Central memory CD8-positive, alpha-beta T cell (primary cell): ENCODE results near the gene POLA2.
A peak's percentile ranks its signal among the peaks of the same experiment; 100 is the strongest.

ENCODE experiments used
- ATAC-seq: fragments of 150-1000 bp; cut with Tn5 transposase; replicated peaks from 2 replicates; pipeline ENCODE4 v1.10.0; 2022; ENCODE audit warnings: mild to moderate bottlenecking, moderate FRiP score, moderate number of reproducible peaks; ENCODE audit not compliant: poor library complexity, severe bottlenecking; ENCODE audit errors: extremely low read depth
- DNase-seq, 2 donors: peaks; one replicate each; pipeline ENCODE4 v3.0.0; 2021; ENCODE audit warnings: low spot score in 2 of 2
- H3K27ac Mint-ChIP-seq: one replicate; pipeline ENCODE4 v1.8.0; 2022; ENCODE audit warnings: low read depth, mild to moderate bottlenecking, moderate library complexity, mixed read lengths
- H3K27me3 Mint-ChIP-seq: one replicate; pipeline ENCODE4 v1.8.0; 2022; ENCODE audit warnings: mixed read lengths
- H3K36me3 Mint-ChIP-seq: one replicate; pipeline ENCODE4 v1.8.0; 2022; ENCODE audit warnings: mild to moderate bottlenecking, moderate library complexity, mixed read lengths; ENCODE audit not compliant: insufficient read depth
- H3K4me1 Mint-ChIP-seq: one replicate; pipeline ENCODE4 v1.8.0; 2022; ENCODE audit warnings: mixed read lengths
- H3K4me3 Mint-ChIP-seq: one replicate; pipeline ENCODE4 v1.8.0; 2022; ENCODE audit warnings: mild to moderate bottlenecking, moderate library complexity, mixed read lengths
- H3K9me3 Mint-ChIP-seq: one replicate; pipeline ENCODE4 v1.8.0; 2022; ENCODE audit warnings: mixed read lengths

The POLA2 gene

GRCh38 chr11:65308281-65308891, 46.6 kb downstream of the POLA2 start:
- peaks cover 2% of the 10 kb centered on the region for H3K36me3 Mint-ChIP-seq
- DNase-seq (no peak), ATAC-seq (no peak)
- no peaks in the 10 kb centered on the region for H3K9me3 Mint-ChIP-seq
- no peak overlapping the region for H3K27ac Mint-ChIP-seq
- H3K27me3 Mint-ChIP-seq: peaks cover 2% of the 10 kb centered on the region
- no peaks in the 10 kb centered on the region for H3K4me1 Mint-ChIP-seq
- no peak overlapping the region for H3K4me3 Mint-ChIP-seq

DNA sequence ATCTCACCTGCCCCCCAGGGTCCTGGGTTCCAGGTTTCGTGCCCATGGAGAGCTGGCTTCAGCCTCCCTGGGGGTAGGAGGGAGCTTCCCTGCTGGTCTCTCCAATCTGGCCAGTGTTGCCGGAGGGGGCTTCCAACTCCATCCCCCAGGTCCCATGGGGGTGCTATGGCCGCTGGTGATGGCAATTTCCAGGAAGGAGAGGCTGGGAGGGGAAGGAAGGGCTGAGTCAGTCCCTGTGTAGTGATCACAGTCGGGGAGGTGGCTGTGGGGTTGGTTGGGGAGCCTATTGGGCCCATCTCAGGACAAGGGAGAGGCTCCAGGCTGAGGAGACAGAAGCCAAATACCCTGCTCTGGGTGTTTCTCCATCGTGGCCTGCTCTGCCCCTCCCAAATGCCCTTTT, 47.2 kb downstream of the POLA2 start:
- H3K4me3 Mint-ChIP-seq: no peak overlapping the region
- H3K36me3 Mint-ChIP-seq: peaks cover 2% of the 10 kb centered on the region
- H3K27me3 Mint-ChIP-seq: peaks cover 9% of the 10 kb centered on the region
- no peak overlapping the region for H3K27ac Mint-ChIP-seq
- DNase-seq (no peak), ATAC-seq (no peak)
- H3K9me3 Mint-ChIP-seq: no peaks in the 10 kb centered on the region
- H3K4me1 Mint-ChIP-seq: no peaks in the 10 kb centered on the region

DNA sequence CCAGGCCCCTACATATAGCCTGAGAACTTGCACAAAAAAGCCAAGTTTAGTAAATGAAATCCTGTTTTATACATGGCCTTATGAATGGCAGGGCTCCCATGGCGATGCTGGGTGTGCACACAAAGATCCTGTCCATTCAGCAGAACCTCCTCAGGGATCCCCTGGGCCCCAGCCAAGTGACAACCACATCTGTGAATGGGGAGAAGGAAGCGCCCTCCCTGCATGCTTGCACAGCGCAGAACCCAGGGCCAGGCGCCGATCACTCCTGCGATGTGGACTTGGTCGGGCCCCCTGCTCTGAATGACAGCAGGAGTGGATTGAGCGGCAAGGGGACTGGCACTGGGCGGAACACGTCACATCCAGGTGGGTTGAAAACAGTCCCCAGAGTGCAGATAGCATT, 48.5 kb downstream of the POLA2 start:
- no peaks in the 10 kb centered on the region for H3K4me1 Mint-ChIP-seq
- H3K4me3 Mint-ChIP-seq: no peak overlapping the region
- H3K27ac Mint-ChIP-seq: no peak overlapping the region
- ATAC-seq: no peak
- H3K27me3 Mint-ChIP-seq: peaks cover 11% of the 10 kb centered on the region
- no peaks in the 10 kb centered on the region for H3K9me3 Mint-ChIP-seq
- DNase-seq: no peak
- H3K36me3 Mint-ChIP-seq: peaks cover 2% of the 10 kb centered on the region

- H3K4me1 Mint-ChIP-seq: peaks cover 1% of the 10 kb centered on the region
- H3K36me3 Mint-ChIP-seq: no peaks in the 10 kb centered on the region
- no peak for DNase-seq
- ATAC-seq: no peak
- H3K4me3 Mint-ChIP-seq: no peak overlapping the region
- H3K27ac Mint-ChIP-seq: no peak overlapping the region
- peaks cover 11% of the 10 kb centered on the region for H3K27me3 Mint-ChIP-seq
- H3K9me3 Mint-ChIP-seq: no peaks in the 10 kb centered on the region
Measured at GRCh38 chr11:65310736-65311135, 49.0 kb downstream of the POLA2 start.

DNA sequence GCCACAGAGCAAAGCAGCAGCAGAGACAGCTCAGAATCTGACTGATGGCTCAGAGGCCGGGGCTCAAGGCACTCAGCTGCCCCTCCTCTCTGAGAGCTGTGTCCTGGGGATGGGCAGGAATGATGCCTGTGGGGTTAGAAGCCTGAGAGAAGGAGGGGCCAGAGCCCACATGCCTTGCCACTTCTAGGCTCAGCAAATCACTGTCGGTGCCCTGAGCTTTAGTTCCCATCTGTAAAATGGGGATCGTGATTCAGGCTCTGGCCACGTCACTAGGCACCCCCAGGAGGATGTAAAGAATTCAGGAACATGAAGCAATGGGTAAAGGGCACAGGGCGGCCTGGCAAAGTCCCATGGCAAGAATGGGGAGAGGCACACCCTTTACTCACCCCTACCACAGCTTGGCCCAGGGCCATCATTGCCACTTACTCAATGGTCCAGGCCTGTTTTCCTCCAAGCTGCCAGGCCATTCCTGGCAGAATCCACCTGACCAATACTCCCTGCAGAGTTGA, 49.5 kb downstream of the POLA2 start:
- ATAC-seq (no peak), DNase-seq (no peak)
- Mint-ChIP-seq H3K4me3 (no peak overlapping the region), H3K27me3 (peaks cover 11% of the 10 kb centered on the region), H3K36me3 (no peaks in the 10 kb centered on the region), H3K9me3 (no peaks in the 10 kb centered on the region), H3K27ac (no peak overlapping the region), H3K4me1 (peaks cover 5% of the 10 kb centered on the region)

GRCh38 chr11:65314501-65315203, 52.9 kb downstream of the POLA2 start, which contains the start of gene CDC42EP2:
Gene CDC42EP2 (plus strand): TSS chr11:65314866. CDS start chr11:65320899, 6,033 bp downstream.
- Mint-ChIP-seq H3K4me1 (peaks cover 5% of the 10 kb centered on the region), H3K9me3 (no peaks in the 10 kb centered on the region), H3K4me3 (peak within 1 kb of the TSS; percentile 74), H3K27ac (no peak within 1 kb of the TSS), H3K27me3 (peaks cover 11% of the 10 kb centered on the region), H3K36me3 (no peaks in the 10 kb centered on the region)
- ATAC-seq (peak; percentile 84), DNase-seq (peak; percentile 20 to 27)

- H3K27me3 Mint-ChIP-seq: peaks cover 11% of the 10 kb centered on the region
- ATAC-seq (peak; percentile 55), DNase-seq (peak; percentile 49 to 67)
- H3K36me3 Mint-ChIP-seq: no peaks in the 10 kb centered on the region
- H3K9me3 Mint-ChIP-seq: no peaks in the 10 kb centered on the region
- no peak overlapping the region for H3K27ac Mint-ChIP-seq
- peaks cover 5% of the 10 kb centered on the region for H3K4me1 Mint-ChIP-seq
- peak overlapping the region; percentile 74 for H3K4me3 Mint-ChIP-seq
Measured at GRCh38 chr11:65315204-65315865, 53.6 kb downstream of the POLA2 start.

GRCh38 chr11:65315866-65316226, 54.1 kb downstream of the POLA2 start:
- no peak for DNase-seq
- no peak for ATAC-seq
- Mint-ChIP-seq H3K36me3 (no peaks in the 10 kb centered on the region), H3K4me3 (peak overlapping the region; percentile 74), H3K27ac (no peak overlapping the region), H3K9me3 (no peaks in the 10 kb centered on the region), H3K27me3 (peaks cover 11% of the 10 kb centered on the region), H3K4me1 (peaks cover 5% of the 10 kb centered on the region)

DNA sequence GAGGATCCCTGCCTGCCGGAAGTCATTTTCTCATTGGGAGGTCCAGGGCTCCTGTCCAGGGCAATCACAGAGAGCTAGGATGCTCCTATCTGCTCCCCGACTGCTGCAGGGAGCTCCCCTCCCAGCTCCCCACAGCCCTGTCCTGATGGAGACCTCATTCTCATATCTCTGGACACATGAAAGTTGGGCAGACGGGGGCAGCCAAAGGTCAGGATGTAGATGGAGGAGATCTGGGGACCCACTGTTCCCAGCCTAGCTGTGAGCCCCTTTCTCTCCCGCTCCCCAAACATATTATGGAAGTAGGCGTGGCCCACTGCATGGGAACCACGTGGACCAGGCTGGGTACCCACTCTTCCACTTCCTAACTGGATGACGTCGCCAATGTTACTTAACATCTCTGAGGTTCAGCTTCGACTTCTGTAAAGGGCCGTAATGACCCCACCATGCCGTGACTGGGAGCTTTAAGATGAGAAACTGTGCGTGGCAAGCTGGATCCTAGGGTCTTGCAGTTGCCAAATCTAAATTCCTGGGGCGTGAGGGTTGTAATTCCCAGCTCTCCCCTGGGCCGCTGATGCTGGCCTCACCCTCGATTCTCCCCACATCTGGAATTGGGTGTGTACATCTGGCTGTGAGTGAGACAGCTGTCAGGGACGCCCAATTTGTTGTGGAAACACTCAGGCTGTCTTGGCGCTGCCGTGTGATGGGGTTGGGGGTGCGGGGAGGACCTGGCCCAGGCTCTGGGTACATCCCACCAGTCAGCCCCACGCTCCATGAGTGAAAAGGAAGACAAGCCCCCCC, 54.7 kb downstream of the POLA2 start:
- Mint-ChIP-seq H3K9me3 (no peaks in the 10 kb centered on the region), H3K36me3 (no peaks in the 10 kb centered on the region), H3K27me3 (peaks cover 11% of the 10 kb centered on the region), H3K4me3 (peak overlapping the region; percentile 74), H3K4me1 (peaks cover 5% of the 10 kb centered on the region), H3K27ac (no peak overlapping the region)
- DNase-seq: no peak
- ATAC-seq: no peak

DNA sequence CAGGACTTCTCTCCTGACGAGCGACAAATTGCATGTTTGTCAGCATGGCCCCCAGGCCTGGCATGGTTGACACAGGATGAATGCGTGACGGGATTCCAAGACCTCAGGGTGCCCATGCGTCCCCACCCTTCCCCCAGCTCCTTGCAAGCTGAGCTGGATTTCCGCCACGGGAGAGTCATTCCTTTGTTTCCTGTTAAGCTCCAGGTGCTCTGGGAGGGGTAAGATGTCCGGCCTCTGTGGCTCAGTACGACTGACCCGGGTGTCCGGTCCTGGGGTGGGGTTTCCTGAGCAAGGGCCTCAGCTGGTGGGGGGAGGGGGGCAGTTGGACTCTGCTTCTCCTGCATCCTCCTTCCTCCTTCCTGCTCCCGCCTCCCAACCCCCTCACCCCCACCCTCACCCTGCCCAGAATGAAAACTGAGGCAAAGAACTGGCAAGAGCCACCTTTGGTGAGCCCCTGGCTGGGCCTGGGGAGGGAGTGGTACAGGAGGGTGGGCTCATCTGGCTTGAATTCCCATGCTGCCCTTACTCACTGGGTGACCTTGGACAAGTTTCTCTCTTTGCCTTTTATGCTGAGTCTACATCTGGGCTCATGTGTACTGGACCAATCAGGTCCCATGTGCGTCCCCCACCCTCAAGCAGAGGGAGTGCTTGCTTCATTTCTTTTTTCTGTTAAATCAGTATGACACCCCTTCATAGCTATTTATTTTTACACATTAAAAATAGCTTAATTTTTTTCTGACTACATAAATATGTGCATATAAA, 55.4 kb downstream of the POLA2 start:
- DNase-seq: no peak
- ATAC-seq: no peak
- peaks cover 5% of the 10 kb centered on the region for H3K4me1 Mint-ChIP-seq
- no peak overlapping the region for H3K27ac Mint-ChIP-seq
- no peaks in the 10 kb centered on the region for H3K9me3 Mint-ChIP-seq
- peaks cover 16% of the 10 kb centered on the region for H3K27me3 Mint-ChIP-seq
- peak overlapping the region; percentile 74 for H3K4me3 Mint-ChIP-seq
- H3K36me3 Mint-ChIP-seq: peaks cover 2% of the 10 kb centered on the region

- no peak overlapping the region for H3K27ac Mint-ChIP-seq
- H3K9me3 Mint-ChIP-seq: no peaks in the 10 kb centered on the region
- peaks cover 22% of the 10 kb centered on the region for H3K27me3 Mint-ChIP-seq
- peaks cover 9% of the 10 kb centered on the region for H3K36me3 Mint-ChIP-seq
- ATAC-seq: no peak
- H3K4me1 Mint-ChIP-seq: peaks cover 5% of the 10 kb centered on the region
- DNase-seq: no peak
- H3K4me3 Mint-ChIP-seq: no peak overlapping the region
Measured at GRCh38 chr11:65320386-65321075, 58.8 kb downstream of the POLA2 start.
